Heart left ventricle (tissue), 16 donors: ENCODE measurements around the gene TAF10. TPM values are rescaled to one million over a fixed set of nuclear protein-coding genes. Genes with fewer than 3 reads are reported as not detected.

Experiments
- ATAC-seq, 4 donors: fragments of 200-7000 bp; cut with Tn5 transposase; one replicate each; pipeline ENCODE4 v1.9.1; 2020 to 2022; ENCODE audit warnings: moderate library complexity in 4 of 4, mild to moderate bottlenecking in 3 of 4, moderate number of reproducible peaks in 1 of 4
- DNase-seq, 5 donors: peaks; one replicate each; pipeline ENCODE4 v3.0.0-alpha.2; 2020
- H3K27ac ChIP-seq, 12 donors: fragments of 200-600 bp; sonication (generic) in 4 of 12; one replicate each; pipeline versions ENCODE4 v1.5.0 to v1.8.0; 2016 to 2022; ENCODE audit warnings: mild to moderate bottlenecking in 2 of 12
- H3K27me3 ChIP-seq, 9 donors: fragments of 200-600 bp; sonication (generic) in 2 of 9; one replicate each; pipeline versions ENCODE4 v1.5.1 to v1.8.0; 2016 to 2022; ENCODE audit warnings: mild to moderate bottlenecking in 3 of 9
- H3K36me3 ChIP-seq, 9 donors: fragments of 200-600 bp; sonication (generic) in 2 of 9; one replicate each; pipeline versions ENCODE4 v1.5.0 to v1.8.0; 2018 to 2022; ENCODE audit warnings: mild to moderate bottlenecking in 2 of 9
- H3K4me1 ChIP-seq, 12 donors: fragments of 200-600 bp; sonication (generic) in 4 of 12; one replicate each; pipeline versions ENCODE4 v1.5.0 to v1.8.0; 2016 to 2022; ENCODE audit warnings: mild to moderate bottlenecking in 3 of 12
- H3K4me3 ChIP-seq, 12 donors: fragments of 200-600 bp; sonication (generic) in 4 of 12; one replicate each; pipeline versions ENCODE4 v1.5.0 to v1.8.0; 2017 to 2022; ENCODE audit warnings: mild to moderate bottlenecking in 9 of 12, moderate library complexity in 4 of 12
- H3K9me3 ChIP-seq, 12 donors: fragments of 200-600 bp; sonication (generic) in 4 of 12; one replicate each; pipeline versions ENCODE4 v1.5.0 to v1.8.0; 2016 to 2022; ENCODE audit warnings: mild to moderate bottlenecking in 1 of 12
- POLR2A ChIP-seq, 2 donors: fragments of 450-650 bp; IDR thresholded peaks; one replicate each; pipeline ENCODE4 v1.6.1; 2017; ENCODE audit warnings: antibody characterized with exemption in 2 of 2, mild to moderate bottlenecking in 2 of 2, moderate library complexity in 2 of 2
- WGBS, 4 donors: extraction: QIAGEN DNeasy Blood & Tissue Kit in 2 of 4; methylation state at CpG; one replicate each; pipeline versions ENCODE4 v1.1.5 to v1.1.7; 2013 to 2018; 5-methylcytosine and 5-hydroxymethylcytosine counted together
- intact Hi-C, 10 donors: fragments of 100-400 bp; cut with DNase I; formaldehyde crosslinking; loops; one replicate each; pipeline versions ENCODE4 v1.11.1 to v1.14.2; 2022
- polyA plus RNA-seq, 2 donors: library from polyadenylated mRNA; stranded (reverse); fragments of 200-250 nt; gene quantifications; one replicate each; pipeline ENCODE4 v1.2.3, GENCODE V29; 2013
- total RNA-seq, 9 donors: library from RNA; depleted of rRNA in 2 of 9; stranded (reverse); fragments of >200 nt in 2 of 9; fragmentation: NEBNext Ultra II Directional in 3 of 9; extraction: Animal tissue kit (Norgen Biotek cat#: 25700) in 3 of 9; gene quantifications; one replicate each; pipeline versions ENCODE4 v1.1.0 to v1.2.4, GENCODE V29; 2016 to 2023
- TF ChIP-seq, protein P1 (sequence below), 12 donors: fragments of 200-600 bp; sonication (generic) in 4 of 12; IDR thresholded peaks; one replicate each; pipeline versions ENCODE4 v1.5.0 to v1.8.0; 2018 to 2022; ENCODE audit warnings: antibody characterized with exemption in 12 of 12, mild to moderate bottlenecking in 5 of 12
- donor health status: ischemic (EF 13 %, LVEDD 7.1; RV severe dilation, severe dysfunction).
- donor health status: healthy with polysubstance abuse.
- donor health status: DM: no; HTN: yes; CAD: no.
- donor health status: DM: no; HTN: no; CAD: no.
- donor health status: ischemic (EF 25% LVEDD 6.9; RV normal size, moderate dysfunction).
- donor health status: ischemic (EF 25% LVEDD 5.7; RV mildly dilated, moderate dysfunction).
- donor health status: healthy.
- donor health status: DM: yes; HTN: yes; CAD: no.
- donor health status: ischemic (EF 35%, LVEDD 5.7; RV mildly dilated, moderate dysfunction).
- donor health status: nonischemic (EF 11% LVEDD 7.7; RV severe dilation, severe dysfunction).
- donor health status: DM: yes; HTN: yes; CAD: no.
- donor health status: PGD.
- donor health status: ischemic (EF 29% LVEDD 5.4; RV normal size, mild dysfunction).
- donor health status: nonischemic (EF 23%, LVEDD 6.1; RV moderate dilation, normal function).

The TAF10 gene
- total and polyA plus RNA-seq, 11 donors, result 42.3 to 155 (median 99.0) TPM

- peaks cover 0 to 66% (median 46%) of the 10 kb centered on the region in 12 donors for H3K4me1 ChIP-seq
- TF ChIP-seq POLR2A (IDR thresholded peaks at IDR 0.05), result no peak
- TF ChIP-seq, protein P1, sequence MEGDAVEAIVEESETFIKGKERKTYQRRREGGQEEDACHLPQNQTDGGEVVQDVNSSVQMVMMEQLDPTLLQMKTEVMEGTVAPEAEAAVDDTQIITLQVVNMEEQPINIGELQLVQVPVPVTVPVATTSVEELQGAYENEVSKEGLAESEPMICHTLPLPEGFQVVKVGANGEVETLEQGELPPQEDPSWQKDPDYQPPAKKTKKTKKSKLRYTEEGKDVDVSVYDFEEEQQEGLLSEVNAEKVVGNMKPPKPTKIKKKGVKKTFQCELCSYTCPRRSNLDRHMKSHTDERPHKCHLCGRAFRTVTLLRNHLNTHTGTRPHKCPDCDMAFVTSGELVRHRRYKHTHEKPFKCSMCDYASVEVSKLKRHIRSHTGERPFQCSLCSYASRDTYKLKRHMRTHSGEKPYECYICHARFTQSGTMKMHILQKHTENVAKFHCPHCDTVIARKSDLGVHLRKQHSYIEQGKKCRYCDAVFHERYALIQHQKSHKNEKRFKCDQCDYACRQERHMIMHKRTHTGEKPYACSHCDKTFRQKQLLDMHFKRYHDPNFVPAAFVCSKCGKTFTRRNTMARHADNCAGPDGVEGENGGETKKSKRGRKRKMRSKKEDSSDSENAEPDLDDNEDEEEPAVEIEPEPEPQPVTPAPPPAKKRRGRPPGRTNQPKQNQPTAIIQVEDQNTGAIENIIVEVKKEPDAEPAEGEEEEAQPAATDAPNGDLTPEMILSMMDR (IDR thresholded peaks at IDR 0.05), result no peak
- DNase-seq, result no peak
- H3K4me3 ChIP-seq, result no peak overlapping the region
- intact Hi-C loops, result no loop called here
- no peaks in the 10 kb centered on the region for H3K9me3 ChIP-seq
- H3K36me3 ChIP-seq, result peaks cover 0 to 22% (median 0%) of the 10 kb centered on the region in 9 donors
- no peak for ATAC-seq
- 85 to 89% (median 88%) methylated on average over 7 of the region's 7 CpGs for WGBS, 4 donors
- H3K27ac ChIP-seq, result no peak overlapping the region
- no peaks in the 10 kb centered on the region for H3K27me3 ChIP-seq
Observed at GRCh38 chr11:6642957-6643356, 30.9 kb upstream of the TAF10 start.

DNA sequence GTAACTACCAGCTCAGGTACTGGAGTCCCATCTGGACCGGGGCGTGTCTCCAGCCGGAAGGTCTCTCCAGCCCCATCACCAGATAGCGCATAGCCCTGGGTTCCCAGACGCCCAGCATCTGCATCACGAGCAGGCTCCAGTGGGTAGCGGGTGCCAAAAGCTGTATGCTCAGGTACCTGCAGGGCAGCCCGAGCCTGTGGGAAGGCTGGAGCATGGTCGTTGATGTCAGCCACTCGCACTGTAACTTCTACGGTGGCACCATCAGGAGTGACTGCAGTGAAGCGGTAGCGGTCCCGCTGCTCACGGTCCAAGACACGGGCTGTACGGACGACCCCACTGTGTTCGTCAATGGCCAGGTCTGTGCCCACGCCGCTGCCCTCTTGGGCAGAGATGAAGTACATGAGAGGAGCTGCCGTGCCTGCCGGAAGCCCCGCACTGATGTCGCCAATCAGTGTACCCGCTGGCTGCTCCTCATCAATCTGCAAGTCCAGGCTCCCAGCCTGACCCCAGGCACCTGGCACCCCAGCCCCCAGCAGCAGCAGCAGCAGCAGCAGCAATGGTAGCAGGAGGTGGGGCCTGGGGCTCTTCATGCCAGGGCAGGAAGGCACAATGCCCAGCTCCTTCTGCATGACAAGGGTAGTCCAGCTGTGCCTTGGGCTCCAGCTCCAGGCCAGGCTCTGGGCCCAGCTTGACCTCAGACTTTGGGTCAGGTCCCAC, 29.1 kb upstream of the TAF10 start:
- intact Hi-C loops, result no loop called here
- TF ChIP-seq, protein P1 (IDR thresholded peaks at IDR 0.05), result no peak
- TF ChIP-seq POLR2A (IDR thresholded peaks at IDR 0.05), result no peak
- peak in 1 of 5 donors; percentile 54 for DNase-seq

DNA sequence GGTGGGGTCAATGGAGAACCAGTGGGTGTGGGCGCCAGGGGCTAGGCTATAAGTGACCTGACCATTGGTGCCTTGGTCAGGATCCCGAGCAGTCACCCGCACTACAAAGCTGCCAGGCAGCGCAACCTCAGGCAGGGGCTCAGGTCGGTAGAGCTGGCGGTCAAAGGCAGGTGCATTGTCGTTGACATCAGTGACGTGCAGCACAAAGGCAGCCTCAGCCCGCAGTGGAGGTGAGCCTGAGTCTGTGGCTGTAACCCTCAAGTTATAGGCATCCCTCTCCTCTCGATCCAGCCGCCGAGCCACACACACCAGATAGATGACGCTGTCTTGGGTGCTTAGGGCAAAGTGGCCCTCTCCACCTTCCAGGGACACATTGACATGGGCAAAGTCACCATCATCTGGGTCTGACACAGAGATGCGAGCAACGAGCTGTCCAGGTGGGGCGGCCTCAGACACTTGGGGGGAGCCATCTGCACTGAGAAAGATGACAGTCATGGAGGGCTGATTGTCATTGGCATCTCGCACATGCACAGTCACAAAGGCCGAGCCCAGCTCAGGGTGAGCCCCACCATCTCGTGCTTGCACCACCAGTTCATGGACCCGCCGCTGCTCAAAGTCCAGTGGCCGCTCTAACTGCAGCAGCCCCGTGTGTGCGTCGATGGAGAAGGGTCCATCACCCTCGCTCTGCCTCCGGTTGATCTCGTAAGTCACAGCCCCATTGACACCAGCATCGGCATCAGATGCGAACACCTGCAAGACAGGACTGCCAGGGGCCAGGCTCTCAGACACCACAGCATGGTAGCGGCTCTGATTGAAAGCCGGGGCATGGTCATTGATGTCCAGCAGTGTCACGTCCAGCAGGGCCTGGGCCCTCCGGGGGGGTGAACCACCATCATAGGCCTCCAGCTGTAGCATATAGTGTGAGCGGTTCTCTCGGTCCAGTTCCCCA, 28.3 kb upstream of the TAF10 start:
- Histone ChIP-seq H3K9me3 (no peaks in the 10 kb centered on the region), H3K4me1 (peaks cover 0 to 66% (median 45%) of the 10 kb centered on the region in 12 donors), H3K36me3 (peaks cover 0 to 22% (median 0%) of the 10 kb centered on the region in 9 donors), H3K4me3 (no peak overlapping the region), H3K27ac (no peak overlapping the region), H3K27me3 (no peaks in the 10 kb centered on the region)
- no peak for ATAC-seq
- peak in 1 of 5 donors; percentile 54 for DNase-seq
- 95 to 97% (median 95%) methylated on average over 21 to 36 of the region's 36 CpGs for WGBS, 4 donors
- TF ChIP-seq POLR2A (IDR thresholded peaks at IDR 0.05), result no peak
- TF ChIP-seq, protein P1 (IDR thresholded peaks at IDR 0.05), result no peak
- intact Hi-C loops, result no loop called here

More for the DNA sequence above, 29.1 kb upstream of the TAF10 start:
- H3K27me3 ChIP-seq, result no peaks in the 10 kb centered on the region
- no peak overlapping the region for H3K27ac ChIP-seq
- ATAC-seq, result no peak
- peaks cover 0 to 22% (median 0%) of the 10 kb centered on the region in 9 donors for H3K36me3 ChIP-seq
- no peak overlapping the region for H3K4me3 ChIP-seq
- H3K9me3 ChIP-seq, result no peaks in the 10 kb centered on the region
- 95 to 97% (median 96%) methylated on average over 24 to 26 of the region's 26 CpGs for WGBS, 4 donors
- H3K4me1 ChIP-seq, result peaks cover 0 to 66% (median 45%) of the 10 kb centered on the region in 12 donors

DNA sequence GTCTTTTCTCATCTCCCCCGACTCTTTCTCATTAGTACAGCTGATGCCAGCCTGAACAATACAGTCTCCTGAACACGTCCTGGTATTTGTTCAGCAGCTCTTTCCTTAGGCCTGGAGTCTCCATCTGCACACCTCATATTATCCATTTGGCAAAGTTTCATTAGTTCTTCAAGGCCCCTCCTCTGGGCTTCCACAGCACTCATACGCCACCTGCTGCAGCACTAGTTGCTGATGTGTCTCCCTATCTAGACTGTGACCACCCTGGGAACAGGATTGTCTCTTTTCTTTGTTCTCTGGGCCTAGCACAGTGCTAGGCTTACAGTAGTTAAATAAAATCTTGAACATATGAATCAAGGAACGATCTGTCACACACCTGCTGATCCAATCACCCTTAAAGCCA, 26.4 kb upstream of the TAF10 start:
- H3K36me3 ChIP-seq, result peaks cover 0 to 23% (median 5%) of the 10 kb centered on the region in 9 donors
- TF ChIP-seq, protein P1 (IDR thresholded peaks at IDR 0.05), result no peak
- TF ChIP-seq POLR2A (IDR thresholded peaks at IDR 0.05), result no peak
- H3K4me1 ChIP-seq, result peaks cover 0 to 77% (median 56%) of the 10 kb centered on the region in 12 donors
- intact Hi-C loops, result loop anchor here in 1 of 10 donors (2.0 kb wide), 1 partner anchor 20 kb away; the partner anchor contains the start of gene TPP1
- ATAC-seq (no peak), DNase-seq (no peak)
- H3K27ac ChIP-seq, result peak overlapping the region in 7 of 12 donors; percentile 2 to 47 (median 40)
- H3K27me3 ChIP-seq, result no peaks in the 10 kb centered on the region
- no peak overlapping the region for H3K4me3 ChIP-seq
- 63 to 69% (median 67%) methylated on average over 4 of the region's 4 CpGs for WGBS, 4 donors
- H3K9me3 ChIP-seq, result no peaks in the 10 kb centered on the region
